ENCODE results near the gene GSTM2. TPM values are rescaled to one million over a fixed set of nuclear protein-coding genes. Genes with fewer than 3 reads are reported as not detected.
"Not testable (repeated sequence)": the region's sequence is repeated elsewhere in the genome, so short reads cannot be mapped to it uniquely, and the experiment has no call there.

The GSTM2 gene
- total RNA-seq, 1 donor from 2014 or later, result 32.9 TPM

- not testable (repeated sequence) for H3K27ac ChIP-seq (ENCODE audit: low read depth, low read length); H3K9me3 ChIP-seq (ENCODE audit: control insufficient read depth in 3 of 3, low read length in 3 of 3); H3K4me1 ChIP-seq (ENCODE audit: control insufficient read depth in 3 of 3, insufficient read depth in 3 of 3, low read length in 3 of 3); H3K27me3 ChIP-seq (ENCODE audit: control insufficient read depth in 3 of 3, insufficient read depth in 3 of 3, low read length in 3 of 3); H3K36me3 ChIP-seq (ENCODE audit: control insufficient read depth in 3 of 3, insufficient read depth in 3 of 3, low read length in 3 of 3)
- Histone ChIP-seq H3K9ac (ENCODE audit: low read depth in 1 of 3, low read length in 3 of 3) (peak within 1 kb of the TSS in 2 of 3 donors; percentile 40 to 43), H3K4me3 (ENCODE audit: low read length in 3 of 3) (peak within 1 kb of the TSS in 2 of 3 donors; percentile 22 to 38)
Observed at GRCh38 chr1:109711593-109712320, 43.9 kb downstream of the GSTM2 start, which contains the start of gene GSTM5. GSTM5 (plus strand) TSS chr1:109712251; CDS start chr1:109712313, 62 bp downstream.

DNA sequence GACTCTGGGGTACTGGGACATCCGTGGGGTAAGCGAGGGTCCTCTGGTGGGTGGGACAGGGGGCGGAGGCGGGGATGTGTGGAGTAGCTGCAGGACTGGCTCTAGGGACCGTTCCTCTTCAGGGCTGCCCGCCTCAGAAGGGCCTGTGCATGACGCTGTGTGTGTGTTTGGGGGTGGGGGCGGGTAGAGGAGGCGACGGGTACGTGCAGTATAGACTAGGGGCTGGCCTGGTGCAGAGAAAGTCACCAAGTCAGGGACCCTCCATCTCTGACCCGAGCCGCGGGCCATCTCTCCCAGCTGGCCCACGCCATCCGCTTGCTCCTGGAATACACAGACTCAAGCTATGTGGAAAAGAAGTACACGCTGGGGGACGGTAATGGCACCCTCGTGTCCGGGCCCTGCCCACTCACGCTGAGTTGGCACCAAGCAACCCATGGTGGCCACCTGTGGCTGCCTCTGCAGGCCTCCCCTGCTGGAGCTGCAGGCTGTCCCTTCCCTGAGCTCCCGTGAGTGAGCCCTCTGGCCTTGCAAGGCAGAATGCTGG, 44.5 kb downstream of the GSTM2 start:
- no peaks in the 10 kb centered on the region for H3K4me1 ChIP-seq (ENCODE audit: control insufficient read depth in 3 of 3, insufficient read depth in 3 of 3, low read length in 3 of 3)
- H3K9ac ChIP-seq (ENCODE audit: low read depth in 1 of 3, low read length in 3 of 3), result peak overlapping the region in 1 of 3 donors; percentile 40
- H3K36me3 ChIP-seq (ENCODE audit: control insufficient read depth in 3 of 3, insufficient read depth in 3 of 3, low read length in 3 of 3), result no peaks in the 10 kb centered on the region
- no peaks in the 10 kb centered on the region for H3K27me3 ChIP-seq (ENCODE audit: control insufficient read depth in 3 of 3, insufficient read depth in 3 of 3, low read length in 3 of 3)
- H3K9me3 ChIP-seq (ENCODE audit: control insufficient read depth in 3 of 3, low read length in 3 of 3), result no peaks in the 10 kb centered on the region
- H3K27ac ChIP-seq (ENCODE audit: low read depth, low read length), result no peak overlapping the region
- H3K4me3 ChIP-seq (ENCODE audit: low read length in 3 of 3), result peak overlapping the region in 2 of 3 donors; percentile 22 to 38

- no peak overlapping the region for H3K9ac ChIP-seq (ENCODE audit: low read depth in 1 of 3, low read length in 3 of 3)
- no peaks in the 10 kb centered on the region for H3K36me3 ChIP-seq (ENCODE audit: control insufficient read depth in 3 of 3, insufficient read depth in 3 of 3, low read length in 3 of 3)
- H3K4me1 ChIP-seq (ENCODE audit: control insufficient read depth in 3 of 3, insufficient read depth in 3 of 3, low read length in 3 of 3), result no peaks in the 10 kb centered on the region
- H3K4me3 ChIP-seq (ENCODE audit: low read length in 3 of 3), result no peak overlapping the region
- H3K27ac ChIP-seq (ENCODE audit: low read depth, low read length), result no peak overlapping the region
- no peaks in the 10 kb centered on the region for H3K27me3 ChIP-seq (ENCODE audit: control insufficient read depth in 3 of 3, insufficient read depth in 3 of 3, low read length in 3 of 3)
- H3K9me3 ChIP-seq (ENCODE audit: control insufficient read depth in 3 of 3, low read length in 3 of 3), result no peaks in the 10 kb centered on the region
Observed at GRCh38 chr1:109713636-109714035, 45.8 kb downstream of the GSTM2 start.

DNA sequence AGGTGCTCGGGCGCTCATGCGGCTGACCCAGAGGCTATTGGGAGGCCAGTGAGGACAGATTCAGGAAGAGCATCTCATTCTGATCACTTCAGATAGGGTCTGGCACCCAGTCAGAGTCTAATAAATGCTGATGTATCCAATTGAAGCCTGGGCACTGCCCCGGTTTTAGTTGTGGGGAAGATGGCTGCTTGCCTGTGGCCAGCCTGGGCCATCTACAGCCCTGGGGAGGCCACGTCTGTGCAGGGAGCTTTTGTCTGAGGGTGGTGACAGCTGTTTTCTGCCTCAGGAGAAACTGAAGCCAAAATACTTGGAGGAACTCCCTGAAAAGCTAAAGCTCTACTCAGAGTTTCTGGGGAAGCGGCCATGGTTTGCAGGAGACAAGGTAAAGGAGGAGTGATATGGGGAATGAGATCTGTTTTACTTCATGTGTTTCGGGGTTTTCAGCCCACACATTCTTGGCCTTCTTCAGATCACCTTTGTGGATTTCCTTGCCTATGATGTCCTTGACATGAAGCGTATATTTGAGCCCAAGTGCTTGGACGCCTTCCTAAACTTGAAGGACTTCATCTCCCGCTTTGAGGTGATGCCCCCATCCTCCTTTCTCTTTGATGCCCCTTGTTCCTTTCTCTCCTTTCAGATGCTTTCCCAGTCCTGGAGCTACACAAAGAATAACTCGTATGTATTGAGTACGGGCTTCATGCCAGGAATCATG, 47.0 kb downstream of the GSTM2 start:
- H3K4me1 ChIP-seq (ENCODE audit: control insufficient read depth in 3 of 3, insufficient read depth in 3 of 3, low read length in 3 of 3), result no peaks in the 10 kb centered on the region
- no peak overlapping the region for H3K27ac ChIP-seq (ENCODE audit: low read depth, low read length)
- H3K27me3 ChIP-seq (ENCODE audit: control insufficient read depth in 3 of 3, insufficient read depth in 3 of 3, low read length in 3 of 3), result no peaks in the 10 kb centered on the region
- H3K4me3 ChIP-seq (ENCODE audit: low read length in 3 of 3), result no peak overlapping the region
- H3K9me3 ChIP-seq (ENCODE audit: control insufficient read depth in 3 of 3, low read length in 3 of 3), result no peaks in the 10 kb centered on the region
- H3K36me3 ChIP-seq (ENCODE audit: control insufficient read depth in 3 of 3, insufficient read depth in 3 of 3, low read length in 3 of 3), result no peaks in the 10 kb centered on the region
- no peak overlapping the region for H3K9ac ChIP-seq (ENCODE audit: low read depth in 1 of 3, low read length in 3 of 3)

- Histone ChIP-seq H3K9ac (ENCODE audit: low read depth in 1 of 3, low read length in 3 of 3) (no peak overlapping the region), H3K4me1 (ENCODE audit: control insufficient read depth in 3 of 3, insufficient read depth in 3 of 3, low read length in 3 of 3) (no peaks in the 10 kb centered on the region), H3K36me3 (ENCODE audit: control insufficient read depth in 3 of 3, insufficient read depth in 3 of 3, low read length in 3 of 3) (no peaks in the 10 kb centered on the region), H3K27ac (ENCODE audit: low read depth, low read length) (no peak overlapping the region), H3K27me3 (ENCODE audit: control insufficient read depth in 3 of 3, insufficient read depth in 3 of 3, low read length in 3 of 3) (no peaks in the 10 kb centered on the region), H3K9me3 (ENCODE audit: control insufficient read depth in 3 of 3, low read length in 3 of 3) (no peaks in the 10 kb centered on the region), H3K4me3 (ENCODE audit: low read length in 3 of 3) (no peak overlapping the region)
Observed at GRCh38 chr1:109716121-109716520, 48.3 kb downstream of the GSTM2 start.

- H3K27me3 ChIP-seq (ENCODE audit: control insufficient read depth in 3 of 3, insufficient read depth in 3 of 3, low read length in 3 of 3), result no peaks in the 10 kb centered on the region
- H3K4me1 ChIP-seq (ENCODE audit: control insufficient read depth in 3 of 3, insufficient read depth in 3 of 3, low read length in 3 of 3), result no peaks in the 10 kb centered on the region
- H3K27ac ChIP-seq (ENCODE audit: low read depth, low read length), result no peak overlapping the region
- H3K9me3 ChIP-seq (ENCODE audit: control insufficient read depth in 3 of 3, low read length in 3 of 3), result no peaks in the 10 kb centered on the region
- no peak overlapping the region for H3K4me3 ChIP-seq (ENCODE audit: low read length in 3 of 3)
- no peaks in the 10 kb centered on the region for H3K36me3 ChIP-seq (ENCODE audit: control insufficient read depth in 3 of 3, insufficient read depth in 3 of 3, low read length in 3 of 3)
- H3K9ac ChIP-seq (ENCODE audit: low read depth in 1 of 3, low read length in 3 of 3), result no peak overlapping the region
Observed at GRCh38 chr1:109716570-109717090, 48.8 kb downstream of the GSTM2 start.

DNA sequence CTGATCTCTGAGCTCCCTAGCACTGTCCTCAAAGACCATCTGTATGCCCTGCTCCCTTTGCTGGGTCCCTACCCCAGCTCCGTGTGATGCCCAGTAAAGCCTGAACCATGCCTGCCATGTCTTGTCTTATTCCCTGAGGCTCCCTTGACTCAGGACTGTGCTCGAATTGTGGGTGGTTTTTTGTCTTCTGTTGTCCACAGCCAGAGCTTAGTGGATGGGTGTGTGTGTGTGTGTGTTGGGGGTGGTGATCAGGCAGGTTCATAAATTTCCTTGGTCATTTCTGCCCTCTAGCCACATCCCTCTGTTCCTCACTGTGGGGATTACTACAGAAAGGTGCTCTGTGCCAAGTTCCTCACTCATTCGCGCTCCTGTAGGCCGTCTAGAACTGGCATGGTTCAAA, 49.9 kb downstream of the GSTM2 start:
- Histone ChIP-seq H3K4me1 (ENCODE audit: control insufficient read depth in 3 of 3, insufficient read depth in 3 of 3, low read length in 3 of 3) (no peaks in the 10 kb centered on the region), H3K27ac (ENCODE audit: low read depth, low read length) (no peak overlapping the region), H3K36me3 (ENCODE audit: control insufficient read depth in 3 of 3, insufficient read depth in 3 of 3, low read length in 3 of 3) (no peaks in the 10 kb centered on the region), H3K27me3 (ENCODE audit: control insufficient read depth in 3 of 3, insufficient read depth in 3 of 3, low read length in 3 of 3) (no peaks in the 10 kb centered on the region), H3K9ac (ENCODE audit: low read depth in 1 of 3, low read length in 3 of 3) (no peak overlapping the region), H3K9me3 (ENCODE audit: control insufficient read depth in 3 of 3, low read length in 3 of 3) (no peaks in the 10 kb centered on the region), H3K4me3 (ENCODE audit: low read length in 3 of 3) (no peak overlapping the region)

DNA sequence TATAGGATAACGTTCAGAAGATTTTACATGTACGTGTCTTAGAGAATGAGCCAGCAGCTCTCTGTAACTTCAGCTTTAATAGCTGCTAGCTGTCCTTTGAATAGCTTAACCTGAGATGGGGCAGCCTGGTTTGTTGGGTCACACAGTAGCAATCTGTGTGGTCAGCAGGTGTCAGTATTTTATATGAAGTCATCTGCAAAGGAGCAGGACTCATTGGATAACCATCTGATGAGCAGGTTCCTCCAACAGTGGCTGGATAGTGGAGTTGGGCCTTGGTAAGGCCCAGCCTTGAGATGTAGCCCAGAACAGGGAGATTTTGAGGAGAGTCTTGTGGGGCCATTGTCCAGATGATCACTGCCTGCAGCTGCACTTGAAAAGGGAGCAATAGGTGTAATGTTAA, 50.6 kb downstream of the GSTM2 start:
- H3K4me1 ChIP-seq (ENCODE audit: control insufficient read depth in 3 of 3, insufficient read depth in 3 of 3, low read length in 3 of 3), result no peaks in the 10 kb centered on the region
- no peaks in the 10 kb centered on the region for H3K36me3 ChIP-seq (ENCODE audit: control insufficient read depth in 3 of 3, insufficient read depth in 3 of 3, low read length in 3 of 3)
- no peaks in the 10 kb centered on the region for H3K9me3 ChIP-seq (ENCODE audit: control insufficient read depth in 3 of 3, low read length in 3 of 3)
- H3K27ac ChIP-seq (ENCODE audit: low read depth, low read length), result no peak overlapping the region
- no peak overlapping the region for H3K9ac ChIP-seq (ENCODE audit: low read depth in 1 of 3, low read length in 3 of 3)
- no peak overlapping the region for H3K4me3 ChIP-seq (ENCODE audit: low read length in 3 of 3)
- H3K27me3 ChIP-seq (ENCODE audit: control insufficient read depth in 3 of 3, insufficient read depth in 3 of 3, low read length in 3 of 3), result no peaks in the 10 kb centered on the region

- Histone ChIP-seq H3K27ac (ENCODE audit: low read depth, low read length) (no peak overlapping the region), H3K4me1 (ENCODE audit: control insufficient read depth in 3 of 3, insufficient read depth in 3 of 3, low read length in 3 of 3) (no peaks in the 10 kb centered on the region), H3K9ac (ENCODE audit: low read depth in 1 of 3, low read length in 3 of 3) (no peak overlapping the region), H3K9me3 (ENCODE audit: control insufficient read depth in 3 of 3, low read length in 3 of 3) (no peaks in the 10 kb centered on the region), H3K4me3 (ENCODE audit: low read length in 3 of 3) (no peak overlapping the region), H3K36me3 (ENCODE audit: control insufficient read depth in 3 of 3, insufficient read depth in 3 of 3, low read length in 3 of 3) (no peaks in the 10 kb centered on the region), H3K27me3 (ENCODE audit: control insufficient read depth in 3 of 3, insufficient read depth in 3 of 3, low read length in 3 of 3) (no peaks in the 10 kb centered on the region)
Observed at GRCh38 chr1:109719337-109719837, 51.5 kb downstream of the GSTM2 start.

DNA sequence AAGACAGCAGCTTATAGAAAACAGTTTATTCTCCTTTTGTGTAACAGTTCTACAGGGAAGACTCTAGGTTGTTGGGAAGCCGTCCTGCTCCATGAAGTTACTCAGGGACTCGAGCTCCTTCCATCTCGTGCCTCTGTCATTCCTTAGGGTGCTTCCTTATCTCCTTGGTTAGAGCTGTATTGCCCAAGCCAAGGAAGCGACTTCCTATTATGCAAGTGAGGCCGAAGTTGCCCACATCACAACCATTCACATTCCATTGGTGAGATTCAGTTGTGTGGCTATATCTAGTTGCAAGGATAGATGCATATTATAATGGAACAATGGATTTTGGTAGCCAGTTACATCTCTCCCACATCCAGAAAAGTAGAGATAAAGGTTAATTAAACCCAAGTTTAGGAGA, 53.2 kb downstream of the GSTM2 start:
- H3K27me3 ChIP-seq (ENCODE audit: control insufficient read depth in 3 of 3, insufficient read depth in 3 of 3, low read length in 3 of 3), result no peaks in the 10 kb centered on the region
- no peaks in the 10 kb centered on the region for H3K9me3 ChIP-seq (ENCODE audit: control insufficient read depth in 3 of 3, low read length in 3 of 3)
- no peak overlapping the region for H3K4me3 ChIP-seq (ENCODE audit: low read length in 3 of 3)
- H3K27ac ChIP-seq (ENCODE audit: low read depth, low read length), result no peak overlapping the region
- H3K9ac ChIP-seq (ENCODE audit: low read depth in 1 of 3, low read length in 3 of 3), result no peak overlapping the region
- no peaks in the 10 kb centered on the region for H3K36me3 ChIP-seq (ENCODE audit: control insufficient read depth in 3 of 3, insufficient read depth in 3 of 3, low read length in 3 of 3)
- H3K4me1 ChIP-seq (ENCODE audit: control insufficient read depth in 3 of 3, insufficient read depth in 3 of 3, low read length in 3 of 3), result no peaks in the 10 kb centered on the region

All from skeletal muscle tissue (tissue), 4 donors.